Fibroblast of villous mesenchyme (primary cell): ENCODE results near the gene RTL1. TPM values are rescaled to one million over a fixed set of nuclear protein-coding genes. Genes with fewer than 3 reads are reported as not detected.

ENCODE experiments used
- DNase-seq: peaks from one replicate; pipeline ENCODE4 v3.0.0-alpha.2; 2010; ENCODE audit warnings: low read depth
- H3K4me3 ChIP-seq: 2 replicates; pipeline ENCODE4 v1.5.1; 2011; ENCODE audit warnings: low read depth, mild to moderate bottlenecking, low read length
- CTCF ChIP-seq: IDR thresholded peaks from 2 replicates; pipeline ENCODE4 v1.5.1; 2012; ENCODE audit warnings: low read depth, mild to moderate bottlenecking, low read length; ENCODE audit not compliant: insufficient read depth
- total RNA-seq: library from RNA; depleted of rRNA; stranded (reverse); fragments of >200 nt; gene quantifications from 2 replicates; pipeline ENCODE4 v1.2.3, GENCODE V29; 2012

RTL1 gene
- total RNA-seq, 1 donor: not detected

GRCh38 chr14:100844082-100844408, 59.5 kb downstream of the RTL1 start:
- TF ChIP-seq CTCF: no peak
- no peak overlapping the region for H3K4me3 ChIP-seq
- DNase-seq: no peak

- peak; percentile 90 for DNase-seq
Measured at GRCh38 chr14:100842799-100843198, 60.7 kb downstream of the RTL1 start.

GRCh38 chr14:100841761-100842403, 61.6 kb downstream of the RTL1 start:
- no peak for TF ChIP-seq CTCF

More at GRCh38 chr14:100842799-100843198, 60.7 kb downstream of the RTL1 start:
- no peak overlapping the region for H3K4me3 ChIP-seq
- TF ChIP-seq CTCF: no peak

GRCh38 chr14:100841066-100841760, 62.3 kb downstream of the RTL1 start:
- no peak for DNase-seq
- TF ChIP-seq CTCF: no peak
- H3K4me3 ChIP-seq: no peak overlapping the region

More at GRCh38 chr14:100841761-100842403, 61.6 kb downstream of the RTL1 start:
- no peak for DNase-seq
- no peak overlapping the region for H3K4me3 ChIP-seq

GRCh38 chr14:100840286-100841065, 63.0 kb downstream of the RTL1 start:
- DNase-seq: no peak
- TF ChIP-seq CTCF: no peak
- H3K4me3 ChIP-seq: no peak overlapping the region

GRCh38 chr14:100839681-100840111, 63.8 kb downstream of the RTL1 start:
- H3K4me3 ChIP-seq: no peak overlapping the region
- DNase-seq: no peak
- TF ChIP-seq CTCF: no peak
